Activated CD4-positive, alpha-beta memory T cell treated with anti-CD3 and anti-CD28 coated beads, Interleukin-2, amount 10 ng/mL, durations not matched to agents 7 days and 5 days (primary cell): ENCODE results near the gene BMP8A. TPM values are rescaled to one million over a fixed set of nuclear protein-coding genes. Genes with fewer than 3 reads are reported as not detected.

ENCODE experiments used
- CTCF ChIA-PET: fragments of 350-600 bp; sonication (Branson Sonifier 250); formaldehyde crosslinking; loops from one replicate; lab custom pipeline; 2021; ENCODE audit warnings: antibody characterized with exemption, inconsistent platforms; lab: Charles Lee
- POLR2A ChIA-PET: fragments of 350-600 bp; sonication (Branson Sonifier 250); formaldehyde crosslinking; loops from one replicate; lab custom pipeline; 2021; ENCODE audit warnings: antibody characterized with exemption; lab: Charles Lee
- DNase-seq: peaks from one replicate; pipeline ENCODE4 v3.0.0-alpha.2; 2020
- H3K27ac Mint-ChIP-seq: one replicate; pipeline ENCODE4 v1.8.0; 2021; ENCODE audit warnings: mild to moderate bottlenecking, mixed read lengths
- H3K27me3 Mint-ChIP-seq: one replicate; pipeline ENCODE4 v1.8.0; 2021; ENCODE audit warnings: mixed read lengths
- H3K36me3 Mint-ChIP-seq: one replicate; pipeline ENCODE4 v1.8.0; 2021; ENCODE audit warnings: low read depth, mixed read lengths
- H3K4me1 Mint-ChIP-seq: one replicate; pipeline ENCODE4 v1.8.0; 2021; ENCODE audit warnings: mixed read lengths
- H3K4me3 Mint-ChIP-seq: one replicate; pipeline ENCODE4 v1.8.0; 2021; ENCODE audit warnings: mild to moderate bottlenecking, mixed read lengths
- H3K9me3 Mint-ChIP-seq: one replicate; pipeline ENCODE4 v1.8.0; 2021; ENCODE audit warnings: mixed read lengths
- total RNA-seq, 2 experiments: library from RNA; stranded (reverse); gene quantifications; one replicate each; pipeline ENCODE4 v1.2.3, GENCODE V29; 2021

The BMP8A gene
- total RNA-seq, 2 experiments from 2014 or later, result not detected

DNA sequence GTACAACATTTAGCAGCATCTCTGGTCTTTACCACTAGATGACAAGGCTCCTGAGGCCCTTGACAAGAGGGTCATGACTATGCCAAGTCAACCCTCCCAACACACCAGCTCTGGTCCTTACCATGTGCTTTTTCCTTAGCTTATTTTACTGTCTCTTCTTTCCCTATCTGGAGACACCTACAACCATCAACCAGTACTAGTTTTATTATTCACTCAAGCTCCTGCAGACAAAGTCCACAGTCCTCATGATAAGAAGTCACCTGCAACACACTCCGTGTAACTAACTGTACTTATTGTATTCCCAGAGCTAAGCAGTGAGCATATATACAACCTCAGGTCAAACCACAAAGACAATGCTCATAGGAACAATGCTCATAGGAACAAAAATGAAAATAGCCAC is 69.8 kb downstream of the BMP8A start:
- CTCF ChIA-PET, result interaction anchor here (1.2 kb wide), 1 partner anchor 23 kb away, joined by 3 read pairs; no protein-coding TSS in a partner anchor
- H3K9me3 Mint-ChIP-seq, result no peaks in the 10 kb centered on the region
- DNase-seq, result no peak
- H3K36me3 Mint-ChIP-seq, result peaks cover 69% of the 10 kb centered on the region
- no peak overlapping the region for H3K27ac Mint-ChIP-seq
- POLR2A ChIA-PET, result interaction anchor here (0.8 to 1.5 kb wide), 3 partner anchors 8 to 16 kb away, joined by 3 to 8 read pairs (median 3); partner anchors contain the start of gene PABPC4
- H3K4me3 Mint-ChIP-seq, result no peak overlapping the region
- H3K27me3 Mint-ChIP-seq, result no peaks in the 10 kb centered on the region
- peaks cover 20% of the 10 kb centered on the region for H3K4me1 Mint-ChIP-seq

DNA sequence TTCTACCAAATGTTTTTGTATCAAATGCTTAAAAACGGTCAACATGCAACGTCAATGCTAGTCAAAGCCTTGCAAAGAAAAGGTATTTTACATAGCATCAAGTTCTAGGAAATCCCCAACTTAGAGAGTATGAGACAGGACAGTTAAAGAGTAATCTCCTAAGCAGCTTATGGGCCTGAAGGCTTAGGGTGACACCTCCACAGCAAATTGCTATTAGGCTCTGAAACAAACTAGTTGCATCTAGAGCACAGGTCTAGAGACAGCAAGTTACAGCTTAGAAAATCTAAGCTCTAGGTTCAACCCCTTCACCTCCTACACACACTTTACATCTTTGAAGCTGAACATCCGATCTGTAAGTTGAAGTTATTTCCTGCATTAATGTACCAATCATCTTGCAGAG is 71.5 kb downstream of the BMP8A start:
- Mint-ChIP-seq H3K4me3 (no peak overlapping the region), H3K27me3 (no peaks in the 10 kb centered on the region), H3K36me3 (peaks cover 86% of the 10 kb centered on the region), H3K4me1 (peaks cover 25% of the 10 kb centered on the region), H3K27ac (no peak overlapping the region), H3K9me3 (no peaks in the 10 kb centered on the region)
- ChIA-PET POLR2A (interaction anchor here (4.4 kb wide), 1 partner anchor 12 kb away, joined by 36 read pairs; no protein-coding TSS in a partner anchor), CTCF (interaction anchor here (0.8 to 2.0 kb wide), 2 partner anchors 13 to 24 kb away, joined by 3 to 5 read pairs; no protein-coding TSS in a partner anchor)
- no peak for DNase-seq

DNA sequence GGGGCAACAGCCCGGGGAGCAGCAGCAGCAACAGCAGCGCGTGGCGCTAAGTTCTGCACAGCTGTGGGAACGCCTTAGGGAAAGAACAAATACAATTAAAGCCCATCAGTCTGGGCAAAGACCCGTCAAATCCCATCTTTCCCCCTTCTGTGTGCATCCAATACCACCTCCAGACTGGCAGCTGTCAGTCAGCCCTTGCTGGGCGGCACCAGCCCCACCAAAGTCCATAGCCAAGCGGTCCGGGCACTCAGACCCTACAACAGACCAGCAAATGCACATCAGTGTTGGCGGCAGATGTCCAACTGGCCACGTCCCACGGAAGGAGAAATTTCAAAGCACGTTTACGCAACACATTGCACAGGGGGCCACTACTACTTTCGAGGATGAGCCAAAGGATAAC is 72.2 kb downstream of the BMP8A start:
- H3K36me3 Mint-ChIP-seq, result peaks cover 90% of the 10 kb centered on the region
- no peaks in the 10 kb centered on the region for H3K27me3 Mint-ChIP-seq
- DNase-seq, result no peak
- POLR2A ChIA-PET, result interaction anchor here (4.4 kb wide), 1 partner anchor 11 kb away, joined by 36 read pairs; no protein-coding TSS in a partner anchor
- H3K4me1 Mint-ChIP-seq, result peaks cover 20% of the 10 kb centered on the region
- no peak overlapping the region for H3K4me3 Mint-ChIP-seq
- H3K27ac Mint-ChIP-seq, result no peak overlapping the region
- H3K9me3 Mint-ChIP-seq, result no peaks in the 10 kb centered on the region
- CTCF ChIA-PET, result interaction anchor here (2.0 kb wide), 1 partner anchor 12 kb away, joined by 5 read pairs; no protein-coding TSS in a partner anchor

DNA sequence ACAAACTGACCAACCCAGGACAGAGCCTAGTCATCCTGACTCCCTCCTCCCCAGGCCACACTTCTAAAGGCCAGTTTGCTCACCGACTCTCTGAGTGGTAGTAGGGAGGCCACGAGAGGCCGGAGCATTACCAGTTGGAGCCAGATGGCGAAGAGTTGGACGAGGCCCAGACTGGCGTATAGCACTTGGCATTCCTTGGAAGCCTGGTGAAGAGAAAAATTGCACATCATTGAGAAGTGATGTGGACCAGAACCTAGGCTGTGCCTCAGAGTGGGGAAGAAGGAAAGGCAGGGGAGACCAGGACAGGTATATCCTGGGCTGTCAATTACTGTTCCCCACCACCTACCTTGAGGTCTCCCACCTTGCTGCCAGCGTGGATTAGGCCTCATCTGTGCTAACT is 72.9 kb downstream of the BMP8A start:
- Mint-ChIP-seq H3K9me3 (no peaks in the 10 kb centered on the region), H3K4me3 (no peak overlapping the region), H3K27ac (no peak overlapping the region), H3K36me3 (peaks cover 91% of the 10 kb centered on the region), H3K4me1 (peaks cover 15% of the 10 kb centered on the region), H3K27me3 (no peaks in the 10 kb centered on the region)
- ChIA-PET CTCF (interaction anchor here (2.0 kb wide), 1 partner anchor 11 kb away, joined by 5 read pairs; no protein-coding TSS in a partner anchor), POLR2A (interaction anchor here (4.4 kb wide), 1 partner anchor 10 kb away, joined by 36 read pairs; no protein-coding TSS in a partner anchor)
- no peak for DNase-seq

DNA sequence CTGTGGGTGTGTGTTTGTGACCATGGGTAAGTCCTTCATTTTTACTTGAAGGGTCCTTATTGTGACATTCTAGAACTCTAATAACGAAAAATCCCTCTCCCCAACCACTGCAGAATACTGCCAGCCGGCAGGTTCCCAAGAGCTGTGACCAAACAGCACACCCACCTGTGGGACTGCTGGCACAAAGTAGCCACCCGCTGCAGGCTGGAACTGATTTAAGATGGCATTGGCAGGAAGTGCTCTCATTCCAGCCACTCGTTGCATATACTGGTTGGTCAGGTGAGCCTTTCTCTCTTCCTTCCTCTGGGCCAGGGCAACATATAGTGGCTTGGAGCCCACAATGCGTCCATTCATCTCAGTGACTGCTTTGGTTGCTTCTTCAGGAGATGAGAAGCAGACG is 73.5 kb downstream of the BMP8A start:
- peaks cover 94% of the 10 kb centered on the region for H3K36me3 Mint-ChIP-seq
- H3K27ac Mint-ChIP-seq, result no peak overlapping the region

DNA sequence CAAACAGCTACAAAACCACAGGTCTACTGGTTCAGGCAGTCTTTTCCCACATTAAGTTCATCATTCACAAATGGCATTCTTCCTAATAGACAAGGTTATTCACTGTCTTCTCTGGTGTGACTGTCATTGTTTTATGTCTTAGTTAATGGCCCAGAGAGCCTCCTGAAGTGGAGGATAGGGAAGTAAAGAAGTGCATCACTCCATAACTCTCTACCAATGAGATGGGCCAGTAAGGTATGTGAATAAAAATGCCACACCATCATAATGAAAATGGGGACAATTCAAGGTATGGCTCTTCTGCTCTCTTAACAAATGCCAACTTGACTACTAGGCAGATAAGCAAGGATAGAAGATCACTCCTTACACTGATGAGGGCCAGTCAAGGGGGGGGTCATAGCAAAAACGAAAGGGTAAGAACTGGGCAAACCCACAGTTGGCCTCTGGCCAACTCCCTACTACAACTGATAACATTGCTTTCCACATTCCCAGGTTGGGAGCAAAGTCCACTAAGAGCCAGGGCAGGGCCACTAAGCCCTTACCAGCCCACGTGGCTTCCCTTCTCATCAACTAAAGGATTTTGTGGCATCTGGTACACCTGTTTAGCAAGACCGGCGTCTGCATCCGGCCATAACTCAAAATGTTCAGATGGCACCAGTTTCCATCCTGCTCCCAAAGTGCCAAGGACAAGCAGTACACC is 75.2 kb downstream of the BMP8A start:
- Mint-ChIP-seq H3K27me3 (no peaks in the 10 kb centered on the region), H3K4me1 (peaks cover 16% of the 10 kb centered on the region), H3K4me3 (no peak overlapping the region), H3K27ac (no peak overlapping the region), H3K9me3 (no peaks in the 10 kb centered on the region), H3K36me3 (peaks cover 89% of the 10 kb centered on the region)
- no peak for DNase-seq
- ChIA-PET POLR2A (interaction anchor here (4.4 kb wide), 1 partner anchor 8 kb away, joined by 36 read pairs; no protein-coding TSS in a partner anchor), CTCF (no interaction called here)

More for the DNA sequence above, 73.5 kb downstream of the BMP8A start:
- Mint-ChIP-seq H3K4me1 (peaks cover 14% of the 10 kb centered on the region), H3K4me3 (no peak overlapping the region), H3K9me3 (no peaks in the 10 kb centered on the region), H3K27me3 (no peaks in the 10 kb centered on the region)
- ChIA-PET POLR2A (interaction anchor here (4.4 kb wide), 1 partner anchor 10 kb away, joined by 36 read pairs; no protein-coding TSS in a partner anchor), CTCF (no interaction called here)
- no peak for DNase-seq

DNA sequence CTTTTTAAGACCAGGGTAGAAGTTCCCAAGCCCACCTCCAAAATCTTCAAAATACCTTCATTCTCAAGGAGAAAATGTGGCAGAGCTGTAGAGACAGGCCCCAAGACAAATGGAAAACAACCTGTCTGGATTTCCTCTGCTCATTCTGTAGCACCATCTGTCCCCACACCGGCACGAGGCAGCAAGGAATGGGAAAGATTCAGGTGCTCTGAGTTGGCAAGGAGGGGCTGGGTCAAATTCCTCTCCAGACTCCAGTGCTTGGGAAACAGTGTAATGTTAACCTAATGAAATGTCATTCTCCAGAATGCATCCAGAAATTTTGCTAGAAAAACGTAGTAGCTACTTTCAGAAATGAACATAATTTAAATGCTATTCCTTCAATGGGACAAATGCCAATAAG is 75.9 kb downstream of the BMP8A start:
- no peaks in the 10 kb centered on the region for H3K27me3 Mint-ChIP-seq
- H3K4me3 Mint-ChIP-seq, result no peak overlapping the region
- H3K9me3 Mint-ChIP-seq, result no peaks in the 10 kb centered on the region
- ChIA-PET CTCF (no interaction called here), POLR2A (no interaction called here)
- H3K36me3 Mint-ChIP-seq, result peaks cover 89% of the 10 kb centered on the region
- DNase-seq, result no peak
- H3K27ac Mint-ChIP-seq, result no peak overlapping the region
- H3K4me1 Mint-ChIP-seq, result peaks cover 23% of the 10 kb centered on the region

DNA sequence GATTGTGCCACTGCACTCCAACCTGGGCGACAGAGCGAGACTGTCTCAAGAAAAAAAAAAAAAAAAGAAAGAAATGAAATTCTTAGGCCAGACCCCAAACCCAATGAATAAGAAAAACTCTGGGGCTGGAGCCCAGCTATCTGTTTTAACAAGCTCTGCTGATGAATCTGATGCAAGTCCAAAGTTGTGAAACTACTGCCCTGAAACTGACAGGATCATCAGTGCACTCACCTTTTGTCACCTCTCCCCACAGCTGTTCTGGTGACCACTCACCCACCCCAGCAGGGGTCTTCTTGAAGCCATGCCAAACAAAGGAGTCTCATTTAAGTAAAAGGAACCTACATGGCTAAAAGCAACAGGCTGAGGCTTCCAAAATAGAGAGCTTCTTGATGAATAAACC is 76.8 kb downstream of the BMP8A start:
- Mint-ChIP-seq H3K4me1 (peaks cover 32% of the 10 kb centered on the region), H3K27ac (no peak overlapping the region), H3K9me3 (no peaks in the 10 kb centered on the region), H3K27me3 (no peaks in the 10 kb centered on the region), H3K4me3 (no peak overlapping the region), H3K36me3 (peaks cover 86% of the 10 kb centered on the region)
- no peak for DNase-seq
- POLR2A ChIA-PET, result no interaction called here
- CTCF ChIA-PET, result no interaction called here

DNA sequence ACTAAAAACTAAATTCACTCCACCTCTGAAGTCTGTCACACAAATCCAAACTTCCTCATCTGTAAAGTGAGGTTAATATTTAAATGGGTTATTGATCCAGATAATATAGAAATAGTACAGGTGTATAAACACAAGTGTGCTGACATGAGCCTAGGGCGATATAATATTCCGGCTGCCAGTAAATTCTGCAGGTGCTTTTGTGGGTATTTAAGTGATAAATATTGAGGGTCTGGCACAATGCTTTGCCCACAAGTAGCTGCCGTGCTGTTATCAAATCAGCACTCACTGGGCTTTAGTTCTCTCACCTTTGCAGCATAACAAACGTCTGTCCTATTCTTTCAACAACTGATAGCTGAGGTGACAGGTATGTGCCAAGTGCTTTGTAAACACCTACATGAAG is 77.6 kb downstream of the BMP8A start:
- Mint-ChIP-seq H3K4me1 (peaks cover 40% of the 10 kb centered on the region), H3K36me3 (peaks cover 86% of the 10 kb centered on the region)

DNA sequence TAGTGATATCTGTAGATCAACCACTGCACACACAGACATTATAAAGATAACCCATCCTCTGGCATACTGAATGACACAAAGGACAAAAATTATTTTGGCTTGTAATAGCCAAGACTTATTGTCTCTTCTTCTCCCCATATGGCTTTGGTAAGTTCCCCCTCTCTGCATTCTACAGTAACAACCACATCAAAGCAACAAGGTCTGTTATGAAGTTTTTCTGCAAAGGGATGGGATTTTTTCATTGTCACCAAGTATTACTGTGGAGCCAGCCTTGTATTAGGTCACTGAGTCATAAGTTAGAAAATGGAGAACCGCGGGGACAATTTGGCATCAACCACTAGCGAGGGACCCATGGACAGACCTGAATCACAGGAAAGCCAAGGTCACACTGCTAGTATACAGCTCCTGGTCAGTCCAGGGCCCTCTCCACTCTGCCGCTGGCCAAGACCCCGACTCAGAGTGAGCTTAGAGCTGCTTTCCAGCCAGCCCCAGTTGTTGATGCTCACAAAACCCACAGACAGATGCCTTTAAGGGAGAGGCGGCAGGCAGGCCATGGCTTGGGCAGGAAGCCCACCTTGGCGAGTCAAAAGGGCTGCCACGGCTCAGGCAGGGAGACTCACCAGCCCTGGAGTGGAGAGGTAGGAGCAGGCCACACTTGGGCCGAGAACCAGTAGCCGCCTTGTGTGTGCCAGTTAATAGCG is 79.2 kb downstream of the BMP8A start:
- H3K27me3 Mint-ChIP-seq, result no peaks in the 10 kb centered on the region
- H3K4me1 Mint-ChIP-seq, result peaks cover 53% of the 10 kb centered on the region
- H3K27ac Mint-ChIP-seq, result no peak overlapping the region
- ChIA-PET POLR2A (no interaction called here), CTCF (no interaction called here)
- peaks cover 89% of the 10 kb centered on the region for H3K36me3 Mint-ChIP-seq
- H3K4me3 Mint-ChIP-seq, result no peak overlapping the region
- no peak for DNase-seq
- H3K9me3 Mint-ChIP-seq, result no peaks in the 10 kb centered on the region

More for the DNA sequence above, 77.6 kb downstream of the BMP8A start:
- Mint-ChIP-seq H3K27me3 (no peaks in the 10 kb centered on the region), H3K27ac (no peak overlapping the region), H3K4me3 (no peak overlapping the region), H3K9me3 (no peaks in the 10 kb centered on the region)
- ChIA-PET POLR2A (interaction anchor here (1.1 kb wide), 1 partner anchor 8 kb away, joined by 3 read pairs; no protein-coding TSS in a partner anchor), CTCF (no interaction called here)
- DNase-seq, result no peak

DNA sequence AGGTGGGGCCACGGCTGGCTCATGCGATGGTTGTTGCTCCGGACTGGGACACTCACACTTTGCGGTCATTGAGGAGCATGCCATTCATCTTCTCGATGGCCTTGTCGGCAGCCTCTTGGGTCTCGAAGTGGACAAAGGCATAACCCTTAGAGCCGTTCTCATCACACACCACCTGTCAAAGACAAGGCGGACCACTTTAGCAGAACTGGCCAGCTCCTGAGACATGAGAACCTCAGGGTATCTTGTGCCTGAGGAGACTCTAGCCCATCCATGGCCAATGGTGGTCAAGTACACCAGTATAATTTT is 79.7 kb downstream of the BMP8A start:
- peaks cover 85% of the 10 kb centered on the region for H3K36me3 Mint-ChIP-seq
- DNase-seq, result no peak
- no peak overlapping the region for H3K27ac Mint-ChIP-seq
- no peaks in the 10 kb centered on the region for H3K27me3 Mint-ChIP-seq
- CTCF ChIA-PET, result no interaction called here
- H3K4me3 Mint-ChIP-seq, result no peak overlapping the region
- POLR2A ChIA-PET, result no interaction called here
- peaks cover 52% of the 10 kb centered on the region for H3K4me1 Mint-ChIP-seq
- H3K9me3 Mint-ChIP-seq, result no peaks in the 10 kb centered on the region

DNA sequence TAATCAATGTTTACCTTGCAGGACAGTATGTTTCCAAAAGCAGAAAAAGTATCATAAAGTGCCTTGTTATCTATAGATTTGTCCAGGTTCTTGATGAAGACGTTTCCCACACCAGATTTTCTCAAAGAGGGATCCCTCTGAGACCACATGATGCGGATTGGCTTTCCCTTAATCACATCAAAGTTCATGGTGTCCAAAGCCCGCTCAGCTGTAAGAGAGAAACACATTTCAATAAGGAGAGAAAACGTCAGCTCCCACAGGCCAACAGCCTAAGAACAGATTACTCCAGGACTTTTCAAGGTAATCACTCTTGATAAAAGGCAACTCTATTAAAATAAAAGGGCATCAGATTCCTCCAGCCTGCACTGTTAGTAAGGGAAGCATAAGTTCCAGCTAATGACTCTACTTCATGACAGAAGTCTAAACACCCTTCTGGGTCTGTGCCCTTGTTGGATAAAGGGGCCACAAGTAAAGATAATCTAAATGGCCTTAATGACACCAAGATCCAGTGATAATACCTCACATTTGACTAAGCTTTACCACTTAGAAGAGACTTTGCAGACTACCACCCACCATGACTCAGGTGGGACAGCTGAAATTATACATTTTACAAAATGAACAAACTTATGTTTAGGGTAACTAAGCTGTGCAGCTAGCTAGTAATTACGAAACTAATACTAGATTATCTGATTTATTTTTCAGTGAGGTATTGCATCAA is 81.1 kb downstream of the BMP8A start:
- ChIA-PET POLR2A (interaction anchor here (3.7 to 4.9 kb wide), 2 partner anchors 8 to 13 kb away, joined by 16 to 36 read pairs; no protein-coding TSS in a partner anchor), CTCF (interaction anchor here (0.8 to 1.7 kb wide), 2 partner anchors 33 to 87 kb away, joined by 3 to 6 read pairs; no protein-coding TSS in a partner anchor)
- Mint-ChIP-seq H3K4me1 (peaks cover 45% of the 10 kb centered on the region), H3K4me3 (no peak overlapping the region), H3K9me3 (no peaks in the 10 kb centered on the region), H3K27ac (no peak overlapping the region), H3K27me3 (no peaks in the 10 kb centered on the region), H3K36me3 (peaks cover 71% of the 10 kb centered on the region)
- DNase-seq, result no peak
